ENCODE measurements around the gene MYO16.

The MYO16 gene

DNA sequence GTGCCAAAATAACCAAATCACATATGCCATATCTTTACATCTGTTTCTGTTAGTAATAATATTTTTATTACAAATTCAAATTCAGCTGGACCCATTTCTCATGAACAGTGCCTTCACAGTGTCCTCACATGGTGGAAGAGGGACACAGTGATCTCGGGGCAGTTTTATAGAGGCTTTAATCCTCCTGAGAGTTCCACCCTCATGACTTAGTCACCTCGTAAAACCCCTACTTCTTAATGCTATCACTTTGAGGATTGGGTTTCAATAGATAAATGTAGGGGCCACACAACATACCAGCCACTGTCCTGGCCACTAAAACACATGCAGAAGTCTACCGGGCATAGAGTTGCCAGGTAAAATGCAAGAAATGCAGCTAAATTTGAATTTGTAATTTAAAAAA is 201.5 kb downstream of the MYO16 start:
- Histone ChIP-seq H3K27ac (ENCODE audit: low read depth, low read length) (no peak overlapping the region), H3K4me1 (ENCODE audit: control insufficient read depth, low read length) (no peaks in the 10 kb centered on the region), H3K27me3 (ENCODE audit: control insufficient read depth, low read length) (no peaks in the 10 kb centered on the region), H3F3A (ENCODE audit: control insufficient read depth, insufficient read depth) (no peaks in the 10 kb centered on the region), H3K4me3 (ENCODE audit: low read length) (no peak overlapping the region), H3K4me2 (ENCODE audit: low read length) (no peak overlapping the region), H4K20me1 (ENCODE audit: control insufficient read depth, insufficient read depth, low read depth, low read length) (no peaks in the 10 kb centered on the region), H3K36me3 (ENCODE audit: control insufficient read depth, low read length) (no peaks in the 10 kb centered on the region), H3K9me2 (replicated peaks; ENCODE audit: control insufficient read depth, low read length) (no peaks in the 10 kb centered on the region), H3K79me2 (ENCODE audit: control insufficient read depth, low read length) (no peaks in the 10 kb centered on the region), H3K9me3 (ENCODE audit: control insufficient read depth, insufficient read depth, low read length) (no peaks in the 10 kb centered on the region)
- TF ChIP-seq, protein P1, sequence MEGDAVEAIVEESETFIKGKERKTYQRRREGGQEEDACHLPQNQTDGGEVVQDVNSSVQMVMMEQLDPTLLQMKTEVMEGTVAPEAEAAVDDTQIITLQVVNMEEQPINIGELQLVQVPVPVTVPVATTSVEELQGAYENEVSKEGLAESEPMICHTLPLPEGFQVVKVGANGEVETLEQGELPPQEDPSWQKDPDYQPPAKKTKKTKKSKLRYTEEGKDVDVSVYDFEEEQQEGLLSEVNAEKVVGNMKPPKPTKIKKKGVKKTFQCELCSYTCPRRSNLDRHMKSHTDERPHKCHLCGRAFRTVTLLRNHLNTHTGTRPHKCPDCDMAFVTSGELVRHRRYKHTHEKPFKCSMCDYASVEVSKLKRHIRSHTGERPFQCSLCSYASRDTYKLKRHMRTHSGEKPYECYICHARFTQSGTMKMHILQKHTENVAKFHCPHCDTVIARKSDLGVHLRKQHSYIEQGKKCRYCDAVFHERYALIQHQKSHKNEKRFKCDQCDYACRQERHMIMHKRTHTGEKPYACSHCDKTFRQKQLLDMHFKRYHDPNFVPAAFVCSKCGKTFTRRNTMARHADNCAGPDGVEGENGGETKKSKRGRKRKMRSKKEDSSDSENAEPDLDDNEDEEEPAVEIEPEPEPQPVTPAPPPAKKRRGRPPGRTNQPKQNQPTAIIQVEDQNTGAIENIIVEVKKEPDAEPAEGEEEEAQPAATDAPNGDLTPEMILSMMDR (IDR thresholded peaks at IDR 0.05; ENCODE audit: low read depth, low read length, poor library complexity, severe bottlenecking), result no peak
- no peak for TF ChIP-seq EZH2phosphoT487 (IDR thresholded peaks at IDR 0.05; ENCODE audit: borderline replicate concordance, low read length)

DNA sequence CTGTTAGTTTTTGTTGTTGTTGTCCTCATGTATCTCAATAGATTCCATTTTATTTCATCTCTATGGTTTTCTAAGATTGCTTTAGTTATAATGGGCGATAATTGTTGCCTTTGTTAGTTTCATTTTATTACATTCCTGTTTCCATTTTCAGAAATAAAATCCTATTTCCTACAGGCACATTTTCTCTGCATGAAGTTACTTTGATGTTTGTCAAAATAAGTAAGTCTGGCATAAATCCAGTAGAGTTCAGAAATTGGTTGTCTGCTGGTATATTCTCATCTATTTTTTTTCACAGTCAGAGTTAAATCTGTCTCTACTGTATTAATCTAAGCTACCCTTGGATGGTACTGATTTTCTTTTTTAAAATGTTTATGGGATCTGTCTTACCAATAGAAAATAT is 204.1 kb downstream of the MYO16 start:
- Histone ChIP-seq H3K79me2 (ENCODE audit: control insufficient read depth, low read length) (no peaks in the 10 kb centered on the region), H3K9me2 (replicated peaks; ENCODE audit: control insufficient read depth, low read length) (no peaks in the 10 kb centered on the region), H3K4me3 (ENCODE audit: low read length) (no peak overlapping the region), H3K27me3 (ENCODE audit: control insufficient read depth, low read length) (no peaks in the 10 kb centered on the region), H3K4me2 (ENCODE audit: low read length) (no peak overlapping the region), H3K4me1 (ENCODE audit: control insufficient read depth, low read length) (no peaks in the 10 kb centered on the region), H4K20me1 (ENCODE audit: control insufficient read depth, insufficient read depth, low read depth, low read length) (no peaks in the 10 kb centered on the region), H3K9me3 (ENCODE audit: control insufficient read depth, insufficient read depth, low read length) (no peaks in the 10 kb centered on the region), H3F3A (ENCODE audit: control insufficient read depth, insufficient read depth) (no peaks in the 10 kb centered on the region), H3K27ac (ENCODE audit: low read depth, low read length) (no peak overlapping the region), H3K36me3 (ENCODE audit: control insufficient read depth, low read length) (no peaks in the 10 kb centered on the region)
- TF ChIP-seq EZH2phosphoT487 (IDR thresholded peaks at IDR 0.05; ENCODE audit: borderline replicate concordance, low read length), result no peak
- TF ChIP-seq, protein P1 (IDR thresholded peaks at IDR 0.05; ENCODE audit: low read depth, low read length, poor library complexity, severe bottlenecking), result no peak

GRCh38 chr13:108834193-108834592 is 204.8 kb downstream of the MYO16 start:
- no peak overlapping the region for H3K4me3 ChIP-seq (ENCODE audit: low read length)
- no peaks in the 10 kb centered on the region for H3K36me3 ChIP-seq (ENCODE audit: control insufficient read depth, low read length)
- H3K27me3 ChIP-seq (ENCODE audit: control insufficient read depth, low read length), result no peaks in the 10 kb centered on the region

More at GRCh38 chr13:108834193-108834592, 204.8 kb downstream of the MYO16 start:
- Histone ChIP-seq H3K9me3 (ENCODE audit: control insufficient read depth, insufficient read depth, low read length) (no peaks in the 10 kb centered on the region), H4K20me1 (ENCODE audit: control insufficient read depth, insufficient read depth, low read depth, low read length) (no peaks in the 10 kb centered on the region), H3K9me2 (replicated peaks; ENCODE audit: control insufficient read depth, low read length) (no peaks in the 10 kb centered on the region), H3K4me2 (ENCODE audit: low read length) (no peak overlapping the region), H3K4me1 (ENCODE audit: control insufficient read depth, low read length) (no peaks in the 10 kb centered on the region), H3K79me2 (ENCODE audit: control insufficient read depth, low read length) (no peaks in the 10 kb centered on the region), H3K27ac (ENCODE audit: low read depth, low read length) (no peak overlapping the region), H3F3A (ENCODE audit: control insufficient read depth, insufficient read depth) (no peaks in the 10 kb centered on the region)
- TF ChIP-seq EZH2phosphoT487 (IDR thresholded peaks at IDR 0.05; ENCODE audit: borderline replicate concordance, low read length), result no peak
- TF ChIP-seq, protein P1 (IDR thresholded peaks at IDR 0.05; ENCODE audit: low read depth, low read length, poor library complexity, severe bottlenecking), result no peak
